ENCODE measurements around the gene TMEM163.
"Not testable (repeated sequence)": the region's sequence is repeated elsewhere in the genome, so short reads cannot be mapped to it uniquely, and the experiment has no call there.

Gene TMEM163

DNA sequence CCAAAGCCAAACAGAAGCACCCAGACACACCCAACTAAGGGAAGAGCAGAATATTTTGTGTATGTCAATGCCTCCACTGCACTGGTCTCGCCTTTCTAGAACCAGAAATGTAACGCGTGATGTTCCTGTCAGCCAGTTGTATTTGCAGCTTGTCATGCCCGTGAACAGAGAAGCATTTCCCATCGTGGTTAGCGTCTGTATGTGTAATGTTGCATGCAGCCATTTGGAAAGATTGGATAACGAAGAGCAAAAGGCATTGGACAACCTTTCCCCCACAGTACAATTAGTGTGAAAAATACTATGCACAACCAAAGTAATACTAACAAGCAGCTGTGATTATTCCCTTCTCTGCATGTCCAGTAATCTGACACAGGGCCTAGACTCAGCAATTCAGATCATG, 140.5 kb downstream of the TMEM163 start:
- DNase-seq (ENCODE audit: low read depth), result no peak

DNA sequence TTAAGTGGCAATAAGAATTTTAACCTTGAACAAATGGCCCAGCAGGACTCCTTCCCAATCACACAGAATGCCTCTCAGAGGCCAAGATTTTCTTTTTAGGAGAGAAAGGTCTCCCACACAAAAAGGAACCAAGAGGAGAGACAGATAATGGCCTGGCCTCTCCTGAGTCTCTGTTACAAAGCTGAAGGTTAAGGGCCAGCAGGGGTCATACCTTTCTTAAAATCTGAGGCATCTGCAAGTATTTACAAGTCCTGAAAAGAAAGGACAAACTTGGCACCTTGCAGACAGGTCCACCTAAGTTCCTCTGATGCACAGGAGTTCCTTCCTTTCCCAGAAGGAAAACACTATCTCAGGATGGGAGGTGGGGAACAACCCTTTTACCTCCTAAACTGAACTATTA, 142.3 kb downstream of the TMEM163 start:
- DNase-seq (ENCODE audit: low read depth), result no peak

DNA sequence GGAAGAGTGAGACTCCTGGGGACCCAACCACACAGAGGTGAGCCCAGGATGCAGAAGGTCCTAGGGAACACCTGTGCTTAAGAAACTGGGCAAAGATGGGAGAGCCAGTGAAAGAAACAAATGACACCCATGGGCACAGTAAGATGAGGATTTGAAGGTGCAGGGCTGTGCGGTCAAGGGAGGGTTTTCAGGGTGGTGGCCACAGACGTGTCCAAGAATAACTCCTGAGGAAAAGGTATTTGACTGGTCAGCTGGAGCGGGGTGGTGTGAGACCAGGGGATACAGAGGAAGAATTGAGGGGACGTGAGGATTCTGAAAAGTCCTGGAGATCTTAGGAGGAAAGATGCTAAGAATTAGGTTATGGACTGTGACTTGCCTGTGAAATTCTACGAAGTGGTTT, 142.9 kb downstream of the TMEM163 start:
- DNase-seq (ENCODE audit: low read depth), result no peak

DNA sequence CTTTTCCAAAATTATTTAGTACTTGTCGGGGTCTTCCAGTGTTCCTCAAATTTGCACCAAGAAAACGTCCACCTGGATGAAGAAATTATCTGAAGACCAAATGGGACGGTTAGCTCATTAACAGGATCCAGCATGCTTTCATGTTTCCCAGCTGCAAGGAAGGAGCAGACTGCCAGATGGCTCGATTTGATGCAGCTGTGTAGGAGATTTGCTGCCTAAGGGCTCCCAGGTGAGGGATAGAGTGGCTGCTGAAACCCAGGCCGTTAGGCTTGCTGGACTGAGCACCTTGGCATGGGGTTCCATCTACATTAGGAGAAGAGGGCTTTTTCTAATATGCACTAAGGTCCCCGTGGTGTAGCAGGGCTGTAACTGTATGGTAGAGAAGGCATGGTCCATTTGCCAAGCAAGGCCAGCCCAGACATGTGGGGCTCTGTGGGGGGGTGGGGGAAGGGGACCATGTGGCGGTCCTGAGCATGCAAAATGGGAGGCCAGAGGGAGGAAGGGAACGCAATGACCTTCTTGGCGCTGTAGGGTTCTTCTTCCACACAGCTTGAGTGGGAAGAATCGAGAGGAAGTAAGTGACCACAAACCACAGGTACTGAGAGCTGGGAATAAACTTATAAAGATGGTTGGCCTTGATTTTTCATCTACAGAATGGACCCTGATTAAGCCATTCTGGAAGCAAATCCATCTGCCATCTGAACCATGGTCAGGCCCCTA, 144.0 kb downstream of the TMEM163 start:
- no peak for DNase-seq (ENCODE audit: low read depth)

DNA sequence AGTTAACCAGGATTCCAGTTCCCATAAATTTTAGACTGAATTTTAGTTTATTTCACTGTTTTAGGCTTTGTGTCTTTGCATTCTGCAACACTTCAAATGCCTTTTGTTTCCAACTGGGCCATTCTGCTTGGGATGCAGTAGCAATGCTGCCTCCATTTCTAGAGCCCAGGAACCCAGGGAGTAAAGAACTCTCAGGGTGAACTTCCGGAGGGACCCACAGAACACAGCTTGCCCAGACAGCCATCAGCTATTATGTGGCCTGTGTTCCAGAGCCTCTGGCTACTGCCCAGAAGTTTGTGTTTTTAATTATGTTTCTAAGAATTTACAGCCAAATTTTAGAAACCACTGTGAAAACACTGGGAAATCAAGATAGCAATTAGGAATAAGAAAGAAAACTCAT, 145.1 kb downstream of the TMEM163 start:
- DNase-seq (ENCODE audit: low read depth), result no peak

DNA sequence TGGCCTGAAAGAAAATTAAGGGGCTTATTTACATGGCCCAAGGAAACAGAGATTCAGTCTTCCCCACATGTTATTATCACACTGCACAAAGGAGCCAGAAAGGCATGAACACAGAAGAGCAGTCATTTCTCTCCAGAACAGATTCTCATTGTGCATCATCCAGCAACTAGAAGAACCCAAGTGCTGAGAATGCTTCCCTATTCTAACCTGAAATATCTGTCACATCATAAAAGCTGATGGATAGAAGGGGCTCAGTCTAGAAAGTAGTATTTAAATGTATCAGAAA, 145.8 kb downstream of the TMEM163 start:
- no peak for DNase-seq (ENCODE audit: low read depth)

DNA sequence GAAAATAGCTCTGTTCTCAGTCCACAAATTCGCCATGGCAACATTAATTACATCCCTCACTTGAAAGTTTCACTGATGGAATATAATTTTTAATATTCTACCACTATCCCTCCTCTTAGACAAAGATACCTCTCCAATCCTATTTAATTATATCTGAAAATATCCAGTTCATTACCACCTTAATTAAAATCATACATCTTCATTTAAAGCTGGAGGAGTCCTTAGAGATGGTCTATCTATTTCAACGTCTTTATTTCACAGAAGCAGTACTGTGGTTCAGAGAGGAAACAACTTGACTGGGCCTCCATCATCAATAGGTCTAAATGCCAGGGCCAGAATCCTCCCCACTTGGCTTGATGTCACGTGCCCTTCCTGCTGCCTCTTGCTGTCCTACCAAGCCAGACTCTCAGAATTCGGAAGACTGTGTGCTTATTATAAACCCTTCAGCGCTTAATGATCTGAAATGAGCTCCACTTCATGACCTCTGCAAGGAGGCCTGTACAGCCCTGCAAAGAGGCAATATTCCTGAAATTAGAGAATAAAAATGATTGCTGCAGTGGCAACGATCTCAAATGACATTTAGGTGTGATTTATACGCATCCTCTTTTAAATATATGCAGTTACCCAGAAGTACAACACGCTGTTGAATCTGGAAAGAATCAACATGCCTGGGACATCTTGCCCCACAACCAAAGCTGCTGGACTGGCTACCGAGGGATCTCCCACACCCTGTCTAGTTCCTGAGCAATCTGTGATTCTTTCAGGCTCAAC, 146.3 kb downstream of the TMEM163 start:
- DNase-seq (ENCODE audit: low read depth), result no peak

DNA sequence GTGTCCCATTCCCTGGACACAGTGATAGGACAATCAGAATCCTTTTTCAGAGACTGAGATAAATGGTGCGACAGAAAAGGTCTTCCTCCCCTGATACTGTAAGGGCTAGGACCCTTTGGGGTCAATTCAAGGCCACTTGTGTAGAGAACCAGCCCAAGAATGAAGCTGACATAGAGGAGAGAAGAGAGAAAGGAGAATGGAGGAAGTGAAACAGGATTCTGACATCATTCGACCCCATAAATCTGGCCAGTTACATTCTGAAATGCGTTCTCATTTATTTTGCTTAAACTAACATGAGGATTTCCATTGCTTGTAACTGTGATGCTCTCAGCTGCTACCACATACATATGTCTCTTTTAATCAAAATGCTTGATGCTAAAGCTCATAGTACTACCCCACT, 148.1 kb downstream of the TMEM163 start:
- no peak for DNase-seq (ENCODE audit: low read depth)

DNA sequence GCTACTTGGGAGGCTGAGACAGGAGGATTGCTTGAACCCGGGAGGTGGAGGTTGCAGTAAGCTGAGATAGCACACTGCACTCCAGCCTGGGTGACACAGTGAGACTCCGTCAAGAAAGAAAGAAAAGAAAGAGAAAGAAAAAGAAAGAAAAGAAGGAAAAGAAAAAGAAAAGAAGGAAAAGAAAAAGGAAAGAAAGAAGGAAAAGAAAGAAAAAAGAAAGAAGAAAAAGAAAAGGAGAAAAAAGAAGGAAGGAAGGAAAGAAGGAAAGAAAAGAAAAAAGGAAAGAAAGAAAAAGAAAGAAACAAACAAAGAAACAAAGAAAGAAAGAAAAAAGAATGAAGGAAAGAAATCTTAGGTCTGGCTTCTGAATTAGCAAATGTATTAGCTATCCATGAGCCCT, 150.4 kb downstream of the TMEM163 start:
- no peak for DNase-seq (ENCODE audit: low read depth)

DNA sequence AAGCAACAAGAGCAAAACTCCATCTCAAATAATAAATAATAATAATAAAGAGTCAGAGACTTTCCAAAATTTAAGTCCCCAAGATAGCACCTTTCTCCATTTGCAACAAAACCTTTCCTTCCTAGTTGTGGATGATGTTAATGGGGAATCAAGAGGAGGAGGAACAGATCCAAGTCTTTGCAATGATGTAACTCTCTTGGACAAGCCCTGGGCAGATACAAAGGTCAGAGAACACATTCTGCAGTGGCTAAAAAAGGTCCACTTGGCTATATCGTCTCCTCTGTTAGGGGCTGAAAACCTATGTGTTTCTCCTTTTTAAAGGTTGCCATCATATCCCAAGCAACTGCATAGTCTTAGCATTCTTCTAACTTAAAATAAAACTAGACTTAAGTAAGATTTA, 151.1 kb downstream of the TMEM163 start:
- no peak for DNase-seq (ENCODE audit: low read depth)

DNA sequence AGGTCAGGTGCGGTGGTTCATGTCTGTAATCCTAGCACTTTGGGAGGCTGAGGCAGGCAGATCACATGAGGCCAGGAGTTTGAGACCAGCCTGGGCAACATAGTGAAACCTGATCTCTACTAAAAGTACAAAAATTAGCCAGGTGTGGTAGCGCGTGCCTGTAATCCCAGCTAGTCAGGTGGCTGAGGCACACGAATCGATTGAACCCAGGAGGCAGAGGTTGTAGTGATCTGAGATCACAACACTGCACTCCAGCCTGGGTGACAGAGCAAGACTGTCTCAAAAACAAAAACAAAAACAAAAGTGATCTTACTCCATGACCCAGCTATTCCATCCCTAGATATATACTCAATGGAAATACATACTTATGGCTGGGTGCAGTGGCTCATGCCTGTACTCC, 153.8 kb downstream of the TMEM163 start:
- DNase-seq (ENCODE audit: low read depth), result not testable (repeated sequence)

DNA sequence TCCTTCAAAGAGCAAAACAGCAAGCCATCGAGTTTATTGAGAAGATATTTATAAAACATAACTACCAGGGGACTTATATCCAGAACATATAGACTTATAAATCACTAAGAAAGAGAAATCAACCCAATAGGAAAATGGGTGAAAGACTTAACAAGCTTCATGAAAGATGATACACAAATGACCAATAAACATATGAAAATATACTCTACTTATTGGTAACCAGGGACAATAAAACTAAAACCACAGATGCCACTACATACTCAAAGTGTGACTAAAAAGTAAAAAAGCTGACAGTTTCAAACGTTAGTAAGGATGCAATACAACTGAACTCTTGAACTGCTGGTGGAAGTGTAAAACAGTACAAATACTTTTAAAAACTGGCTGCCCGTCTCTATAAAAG, 154.3 kb downstream of the TMEM163 start:
- DNase-seq (ENCODE audit: low read depth), result no peak

DNA sequence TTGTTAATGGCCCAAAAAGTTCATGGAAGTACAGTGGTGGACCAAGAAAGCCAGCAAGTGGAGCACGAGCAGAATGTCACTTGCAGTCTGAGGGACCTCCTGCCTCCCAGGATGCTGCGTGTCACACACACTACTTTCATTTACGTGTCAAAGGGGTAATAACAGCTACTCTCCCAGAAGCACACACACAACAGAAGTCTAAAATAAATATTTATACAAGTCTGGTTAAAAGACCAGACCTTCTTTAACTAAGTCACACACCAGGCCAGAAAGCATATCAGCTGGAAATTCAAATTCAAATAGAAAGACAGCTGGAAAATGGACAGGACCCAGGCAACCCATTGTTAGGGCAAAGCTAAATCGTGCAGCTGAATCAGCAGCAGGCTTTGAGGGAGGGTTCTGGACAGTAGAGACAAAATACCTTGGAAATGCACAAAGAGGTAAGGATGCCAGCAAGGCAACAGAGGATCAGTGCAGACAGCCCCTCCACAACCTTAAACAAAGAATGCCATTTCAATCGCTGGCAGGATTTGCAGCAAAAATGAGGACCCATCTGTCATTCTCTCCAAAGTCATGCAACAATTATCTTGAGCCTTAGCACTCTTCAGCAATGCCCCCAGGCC, 160.5 kb downstream of the TMEM163 start:
- DNase-seq (ENCODE audit: low read depth), result no peak

DNA sequence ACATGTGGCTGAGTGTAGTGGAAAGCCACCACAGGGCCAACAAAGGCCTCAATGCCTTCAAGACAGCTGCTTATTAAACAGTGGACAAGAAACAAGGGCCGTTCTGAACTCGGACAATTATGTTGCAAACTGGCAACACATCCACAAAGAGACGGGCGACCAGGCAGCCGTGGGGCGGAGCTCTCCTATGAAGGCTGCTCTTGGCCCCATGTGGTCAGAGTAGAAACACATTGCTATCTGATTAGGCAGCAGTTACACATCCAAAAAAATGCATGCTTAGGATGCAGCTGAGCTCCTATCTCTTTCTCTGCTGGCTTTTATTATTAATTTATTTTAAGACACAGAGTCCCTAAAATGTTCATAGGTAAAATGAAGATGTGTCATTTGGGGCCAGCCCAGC, 163.4 kb downstream of the TMEM163 start:
- DNase-seq (ENCODE audit: low read depth), result no peak

DNA sequence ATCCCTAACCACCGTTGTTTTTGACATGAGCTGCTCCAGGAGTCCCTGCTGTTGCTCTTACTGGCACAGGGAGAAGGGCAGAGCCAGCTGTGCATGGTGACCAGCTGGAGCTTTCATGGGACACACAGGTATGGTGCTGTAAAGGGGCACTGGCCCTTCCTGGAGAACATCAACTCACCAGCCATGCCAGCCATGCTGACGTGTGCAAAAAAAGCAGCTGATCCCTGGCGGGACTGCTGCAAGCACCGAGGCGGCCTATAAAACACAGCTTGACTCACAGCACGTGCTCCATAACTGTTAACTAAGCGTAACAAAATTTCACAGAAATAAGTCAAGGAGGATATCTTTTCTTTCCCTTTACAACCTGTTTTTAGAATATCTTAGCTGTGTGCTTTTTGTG, 165.1 kb downstream of the TMEM163 start:
- DNase-seq (ENCODE audit: low read depth), result no peak

DNA sequence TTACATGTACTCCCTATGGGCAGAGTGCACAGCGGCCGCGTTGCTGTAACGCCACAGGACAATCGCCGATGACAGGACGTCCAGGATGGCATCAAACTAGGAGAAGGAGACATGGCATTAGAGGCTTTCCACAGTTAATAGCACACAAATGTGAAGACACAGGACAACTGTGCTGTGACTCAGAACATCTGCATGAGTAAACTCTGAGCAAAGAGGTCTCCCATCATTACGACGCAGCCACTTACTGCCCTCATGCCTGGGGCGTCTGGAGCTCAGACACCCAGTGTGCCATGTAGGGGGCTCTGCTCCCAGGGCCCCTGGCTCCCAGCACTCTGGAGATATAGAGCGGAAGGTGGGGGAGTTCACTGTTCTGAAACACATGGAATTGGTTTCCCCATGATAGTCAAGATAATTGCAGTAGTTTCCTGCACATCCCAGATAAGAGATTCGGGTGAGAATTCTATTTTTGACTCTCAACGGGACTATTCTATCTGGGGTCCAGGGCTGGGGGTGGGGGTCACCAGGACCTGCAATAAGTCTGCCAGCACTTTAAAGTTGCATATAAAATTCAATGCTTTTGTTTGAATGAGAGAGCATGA, 168.1 kb downstream of the TMEM163 start:
- no peak for DNase-seq (ENCODE audit: low read depth)

DNA sequence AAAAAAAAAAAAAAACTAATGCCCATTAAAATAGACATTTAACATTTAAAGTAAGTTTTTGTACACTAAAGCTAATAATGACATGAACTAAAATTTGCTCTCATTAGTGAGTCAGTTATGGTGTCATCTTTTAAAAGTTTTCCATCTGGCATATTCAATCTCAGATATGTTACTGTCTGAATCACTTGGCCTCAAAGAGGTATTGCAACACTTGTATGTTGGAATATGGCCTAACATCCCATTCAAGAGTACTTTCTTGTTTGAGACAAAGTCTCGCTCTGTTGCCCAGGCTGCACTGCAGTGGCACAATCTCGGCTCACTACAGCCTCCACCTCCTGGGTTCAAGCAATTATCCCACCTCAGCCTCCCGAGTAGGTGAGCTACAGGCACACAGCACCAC, 169.7 kb downstream of the TMEM163 start:
- no peak for DNase-seq (ENCODE audit: low read depth)

DNA sequence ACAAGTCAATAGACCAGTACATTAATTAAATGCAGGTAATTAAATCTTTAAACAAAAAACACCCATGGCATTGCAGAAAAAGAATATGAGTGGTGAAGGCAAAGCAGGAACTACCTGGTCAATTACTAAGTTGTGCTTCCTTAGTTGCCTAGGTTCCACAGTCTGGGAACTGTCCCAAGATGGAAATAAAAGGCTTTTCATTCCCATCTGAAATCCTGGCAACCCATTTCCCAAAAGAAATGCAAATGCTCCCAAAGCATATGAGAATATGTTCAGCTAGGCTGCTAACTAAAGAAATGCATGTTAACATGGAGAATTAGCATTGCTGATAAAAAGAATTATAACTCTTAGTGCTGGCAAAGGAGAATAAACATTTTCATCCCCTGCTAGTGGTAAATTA, 177.8 kb downstream of the TMEM163 start:
- DNase-seq (ENCODE audit: low read depth), result no peak

DNA sequence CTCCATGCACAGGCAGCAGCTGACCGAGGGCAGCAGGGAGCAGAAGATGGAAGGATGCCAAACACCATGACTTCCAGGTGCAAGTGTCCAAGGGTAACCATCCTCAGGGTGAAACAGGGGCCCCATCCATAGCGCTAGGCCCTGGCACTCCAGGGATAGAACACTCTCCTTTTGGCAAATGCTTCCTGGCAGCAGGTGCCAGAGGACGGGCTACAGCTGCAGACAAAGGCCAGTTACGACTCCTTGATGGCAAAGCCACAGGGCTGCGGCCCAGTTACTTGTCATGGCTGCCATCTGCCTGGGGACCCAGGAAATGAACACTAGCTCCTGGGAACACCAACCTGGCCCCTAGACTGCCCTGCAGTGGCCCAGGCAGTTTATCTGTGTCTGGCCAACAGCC, 178.8 kb downstream of the TMEM163 start:
- no peak for DNase-seq (ENCODE audit: low read depth)

DNA sequence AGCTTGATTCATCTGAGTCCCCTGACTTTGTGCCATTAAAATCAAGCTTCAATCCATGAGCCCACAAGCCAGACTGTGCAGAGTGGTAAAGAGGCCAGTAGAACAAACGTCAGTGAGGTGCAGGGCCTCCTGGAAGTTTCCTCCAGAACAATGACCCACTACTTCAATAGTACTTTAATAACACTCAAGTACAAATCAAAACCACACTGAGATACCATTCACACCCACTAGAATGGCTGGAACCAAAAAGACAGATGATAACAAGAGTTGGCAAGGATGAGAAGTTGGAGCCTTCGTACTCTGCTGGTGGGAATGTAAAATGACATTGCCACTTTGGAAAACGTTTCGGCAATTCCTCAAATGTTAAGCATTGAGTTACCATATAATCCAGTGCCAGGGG, 181.1 kb downstream of the TMEM163 start:
- no peak for DNase-seq (ENCODE audit: low read depth)

DNA sequence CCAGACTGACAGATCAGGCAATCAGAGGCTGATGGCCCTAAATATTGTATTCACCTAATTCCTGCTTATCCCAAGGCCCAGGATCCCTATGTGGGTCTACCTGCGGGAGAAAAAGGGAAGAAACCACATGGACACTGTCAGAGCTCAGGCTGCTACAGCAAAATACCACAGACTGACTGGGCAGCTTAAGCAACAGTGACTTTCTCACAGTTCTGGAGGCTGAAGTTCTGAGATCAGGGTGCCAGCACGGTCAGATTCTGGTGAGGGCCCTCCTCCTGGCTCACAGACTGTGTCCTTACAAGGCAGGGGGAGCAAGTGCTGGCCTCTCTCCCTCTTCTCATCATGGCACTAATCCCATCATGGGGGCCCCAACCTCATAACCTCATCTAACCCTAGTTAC, 181.7 kb downstream of the TMEM163 start:
- DNase-seq (ENCODE audit: low read depth), result no peak

DNA sequence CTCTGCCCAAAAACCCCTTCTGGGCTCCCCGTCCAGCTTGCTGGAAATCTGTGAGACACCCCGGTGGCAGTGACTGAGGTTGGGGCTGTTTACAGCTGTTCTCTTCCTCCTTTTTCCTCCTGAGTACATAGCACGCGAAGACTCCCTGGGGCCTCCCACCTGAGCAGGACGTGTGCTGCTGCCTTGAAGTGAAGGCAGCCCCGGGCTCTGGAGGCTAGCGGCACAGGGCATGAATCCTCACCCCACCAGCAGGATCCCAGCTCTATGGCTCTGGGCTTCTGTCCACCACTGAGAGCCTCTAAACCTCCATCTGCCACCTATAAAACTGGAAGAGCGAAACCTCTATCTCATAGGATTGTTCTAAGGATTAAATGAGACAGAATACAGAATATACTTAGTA, 182.5 kb downstream of the TMEM163 start:
- DNase-seq (ENCODE audit: low read depth), result no peak

DNA sequence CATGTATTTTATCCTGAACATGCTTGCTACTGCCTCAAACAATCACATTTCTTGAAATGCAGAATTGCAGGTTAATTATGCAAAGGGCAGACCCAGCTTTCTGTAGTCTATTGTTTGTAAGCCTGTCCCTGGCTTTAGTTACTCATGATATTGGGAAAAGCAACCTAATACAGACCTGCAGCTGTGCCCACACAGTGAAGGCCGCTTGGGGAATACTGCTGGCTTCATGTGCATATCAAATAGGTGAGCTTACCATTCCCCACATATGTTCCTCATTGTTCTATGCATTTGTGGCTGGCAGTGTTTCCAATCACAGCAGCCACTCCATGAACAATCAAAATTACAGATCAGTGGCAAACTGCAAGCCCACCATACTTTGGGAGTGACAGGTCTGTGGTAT, 186.3 kb downstream of the TMEM163 start:
- DNase-seq (ENCODE audit: low read depth), result no peak
